Adrenal gland (tissue), 12 donors: Measurements from ENCODE around the gene PGM1. TPM values are rescaled to one million over a fixed set of nuclear protein-coding genes. Genes with fewer than 3 reads are reported as not detected.

Experiments used
- DNase-seq, 7 donors: peaks; one replicate each; pipeline ENCODE4 v3.0.0-alpha.2; 2019 to 2020
- H3K27ac ChIP-seq, 5 donors: fragments of 200-600 bp; sonication (generic) in 4 of 5; 1 replicate in 3 of 5; 2 replicates in 2 of 5; pipeline versions ENCODE4 v1.5.1 to v1.8.0; 2016 to 2020; ENCODE audit warnings: mild to moderate bottlenecking in 1 of 5
- H3K27me3 ChIP-seq: fragments of 200-600 bp; 2 replicates; pipeline ENCODE4 v1.8.0; 2021
- H3K36me3 ChIP-seq, 2 donors: fragments of 200-600 bp; replicated peaks in 1 of 2; 1 replicate in 1 of 2; 2 replicates in 1 of 2; pipeline versions ENCODE4 v1.5.1 to v1.8.0; 2018 to 2022
- H3K4me1 ChIP-seq, 2 donors: fragments of 200-600 bp; replicated peaks in 1 of 2; 1 replicate in 1 of 2; 2 replicates in 1 of 2; pipeline versions ENCODE4 v1.5.1 to v1.8.0; 2018 to 2021
- H3K4me3 ChIP-seq, 4 donors: fragments of 200-600 bp; sonication (generic) in 3 of 4; one replicate each; pipeline ENCODE4 v1.5.1; 2016 to 2018
- H3K9me3 ChIP-seq, 3 donors: fragments of 200-600 bp; sonication (generic) in 1 of 3; replicated peaks in 1 of 3; 1 replicate in 2 of 3; 2 replicates in 1 of 3; pipeline versions ENCODE4 v1.5.1 to v1.8.0; 2016 to 2021
- POLR2A ChIP-seq, 2 donors: fragments of 450-650 bp; IDR thresholded peaks; one replicate each; pipeline ENCODE4 v1.6.1; 2017; ENCODE audit warnings: antibody characterized with exemption in 2 of 2, mild to moderate bottlenecking in 2 of 2, moderate library complexity in 1 of 2
- WGBS, 4 donors: extraction: QIAGEN DNeasy Blood & Tissue Kit in 2 of 4; methylation state at CpG; one replicate each; pipeline versions ENCODE4 v1.1.5 to v1.1.7; 2013 to 2017; 5-methylcytosine and 5-hydroxymethylcytosine counted together
- intact Hi-C, 2 donors: fragments of 100-400 bp; cut with DNase I; formaldehyde crosslinking; loops; one replicate each; pipeline versions ENCODE4 v1.14.1 to v1.15.0; 2022 to 2023
- polyA plus RNA-seq, 3 donors: library from polyadenylated mRNA; stranded (reverse); fragments of 200-250 nt in 2 of 3; fragments of 350-450 nt in 1 of 3; fragmentation: Illumina TruSeq in 1 of 3; extraction: RNeasy Lipid Tissue Mini Kit (QIAGEN cat#74804) in 1 of 3; gene quantifications; one replicate each; pipeline ENCODE4 v1.2.3, GENCODE V29; 2013 to 2014
- small RNA-seq, 2 donors: library from RNA; depleted of rRNA; stranded (forward); fragments of <200 nt; gene quantifications; one replicate each; pipeline ENCODE3, GENCODE V24; 2016
- total RNA-seq, 9 donors: library from RNA; depleted of rRNA in 4 of 9; stranded (reverse); fragments of >200 nt in 4 of 9; fragments of 120-200 nt in 1 of 9; fragmentation: NEBNext Ultra II Directional in 1 of 9; extraction: Animal tissue kit (Norgen Biotek cat#: 25700) in 1 of 9; gene quantifications; one replicate each; pipeline versions ENCODE4 v1.1.0 to v1.2.4, GENCODE V29; 2013 to 2023
- TF ChIP-seq, protein P1 (sequence below), 6 experiments: fragments of 450-650 bp in 4 of 6; fragments of 200-600 bp in 2 of 6; sonication (generic) in 1 of 6; IDR thresholded peaks; 1 replicate in 5 of 6; 2 replicates in 1 of 6; pipeline versions ENCODE4 v1.5.1 to v1.8.0; 2016 to 2021; ENCODE audit warnings: antibody characterized with exemption in 6 of 6, mild to moderate bottlenecking in 2 of 6, moderate library complexity in 1 of 6
- donor health status: healthy with polysubstance abuse.
- donor health status: Bipolar disorder and iron deficiency.
- donor health status: DM: yes; HTN: yes; CAD: no.
- donor health status: DM: no; HTN: no; CAD: no.
- donor health status: DM: no; HTN: no; CAD: no.
- donor health status: DM: yes; HTN: yes; CAD: no.

PGM1 gene
- total and polyA plus RNA-seq, 12 donors: 11.9 to 156 (median 120) TPM

DNA sequence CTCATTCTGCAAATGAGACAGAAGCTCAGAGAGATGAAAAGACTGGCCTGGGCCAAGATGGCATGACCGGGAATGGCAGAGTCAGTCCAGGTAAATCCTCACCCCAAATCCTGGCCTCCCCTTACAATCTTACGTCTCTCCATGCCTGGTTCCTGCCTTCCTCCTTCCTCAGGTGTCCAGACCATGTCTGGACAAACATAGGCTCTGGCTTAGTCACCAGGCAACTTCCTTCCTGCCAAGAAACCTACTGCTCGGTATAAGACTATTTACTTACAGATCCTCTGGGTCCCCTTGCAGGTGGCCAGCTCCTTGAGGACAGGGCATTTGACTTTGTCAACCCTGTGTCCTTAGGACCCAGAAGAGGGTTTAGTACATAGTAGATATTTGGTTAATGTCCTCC lies 111.2 kb downstream of the PGM1 start:
- no peaks in the 10 kb centered on the region for H3K27me3 ChIP-seq
- H3K9me3 ChIP-seq: no peaks in the 10 kb centered on the region
- no peaks in the 10 kb centered on the region for H3K36me3 ChIP-seq
- intact Hi-C loops: no loop called here
- TF ChIP-seq, protein P1, sequence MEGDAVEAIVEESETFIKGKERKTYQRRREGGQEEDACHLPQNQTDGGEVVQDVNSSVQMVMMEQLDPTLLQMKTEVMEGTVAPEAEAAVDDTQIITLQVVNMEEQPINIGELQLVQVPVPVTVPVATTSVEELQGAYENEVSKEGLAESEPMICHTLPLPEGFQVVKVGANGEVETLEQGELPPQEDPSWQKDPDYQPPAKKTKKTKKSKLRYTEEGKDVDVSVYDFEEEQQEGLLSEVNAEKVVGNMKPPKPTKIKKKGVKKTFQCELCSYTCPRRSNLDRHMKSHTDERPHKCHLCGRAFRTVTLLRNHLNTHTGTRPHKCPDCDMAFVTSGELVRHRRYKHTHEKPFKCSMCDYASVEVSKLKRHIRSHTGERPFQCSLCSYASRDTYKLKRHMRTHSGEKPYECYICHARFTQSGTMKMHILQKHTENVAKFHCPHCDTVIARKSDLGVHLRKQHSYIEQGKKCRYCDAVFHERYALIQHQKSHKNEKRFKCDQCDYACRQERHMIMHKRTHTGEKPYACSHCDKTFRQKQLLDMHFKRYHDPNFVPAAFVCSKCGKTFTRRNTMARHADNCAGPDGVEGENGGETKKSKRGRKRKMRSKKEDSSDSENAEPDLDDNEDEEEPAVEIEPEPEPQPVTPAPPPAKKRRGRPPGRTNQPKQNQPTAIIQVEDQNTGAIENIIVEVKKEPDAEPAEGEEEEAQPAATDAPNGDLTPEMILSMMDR (IDR thresholded peaks at IDR 0.05): no peak
- DNase-seq: no peak
- H3K4me1 ChIP-seq: no peaks in the 10 kb centered on the region
- no peak overlapping the region for H3K4me3 ChIP-seq
- WGBS, 4 donors: 76 to 82% (median 79%) methylated on average over 3 of the region's 3 CpGs
- no peak overlapping the region for H3K27ac ChIP-seq

GRCh38 chr1:63705078-63705477 lies 111.9 kb downstream of the PGM1 start:
- no peak overlapping the region for H3K4me3 ChIP-seq
- H3K27me3 ChIP-seq: no peaks in the 10 kb centered on the region
- H3K27ac ChIP-seq: no peak overlapping the region
- no peaks in the 10 kb centered on the region for H3K9me3 ChIP-seq
- intact Hi-C loops: no loop called here
- WGBS, 4 donors: 70 to 92% (median 77%) methylated on average over 6 of the region's 6 CpGs
- no peaks in the 10 kb centered on the region for H3K4me1 ChIP-seq
- no peak for DNase-seq
- no peak for TF ChIP-seq POLR2A (IDR thresholded peaks at IDR 0.05)
- TF ChIP-seq, protein P1 (IDR thresholded peaks at IDR 0.05): no peak
- H3K36me3 ChIP-seq: no peaks in the 10 kb centered on the region

- no peak overlapping the region for H3K27ac ChIP-seq
- TF ChIP-seq, protein P1 (IDR thresholded peaks at IDR 0.05): no peak
- no peak for TF ChIP-seq POLR2A (IDR thresholded peaks at IDR 0.05)
- no peak for DNase-seq
- WGBS, 4 donors: 80 to 90% (median 88%) methylated on average over 9 of the region's 9 CpGs
- H3K4me1 ChIP-seq: no peaks in the 10 kb centered on the region
- no peaks in the 10 kb centered on the region for H3K9me3 ChIP-seq
- H3K27me3 ChIP-seq: no peaks in the 10 kb centered on the region
- no peak overlapping the region for H3K4me3 ChIP-seq
- no peaks in the 10 kb centered on the region for H3K36me3 ChIP-seq
- intact Hi-C loops: no loop called here
Observed at GRCh38 chr1:63709267-63709828, 116.1 kb downstream of the PGM1 start.

Small RNAs within 50 kb of the gene (small RNA-seq; reads per million reads assigned to genes)
- gene RF02105 (0 reads per million in 2 donors), gene RF02106 (0 reads per million in 2 donors), gene RF02107 (0 reads per million in 2 donors), gene RF02108 (0 reads per million in 2 donors), gene RF02109 (0 reads per million in 2 donors), gene RF02110 (0 reads per million in 2 donors)

Other genes starting within 250 kb of the PGM1 start
- 10 to 100 TPM in 7 of 9 donors, 1 to 10 TPM in 2; 7.8 to 29.3 (median 11.6) TPM for gene ALG6, start 225.8 kb upstream of the PGM1 start, total RNA-seq
- 10 to 100 TPM; 10.3 to 20.4 (median 14.6) TPM for gene ALG6, start 225.8 kb upstream of the PGM1 start, polyA plus RNA-seq
- 10 to 100 TPM in 5 of 9 donors, 1 to 10 TPM in 4; 2.4 to 30.7 (median 19.1) TPM for gene ITGB3BP, start 70.2 kb upstream of the PGM1 start, total RNA-seq
- gene ITGB3BP, start 70.2 kb upstream of the PGM1 start, polyA plus RNA-seq: 10 to 100 TPM; 27.3 to 50.2 (median 34.5) TPM
- gene EFCAB7, start 69.9 kb upstream of the PGM1 start, total RNA-seq: 10 to 100 TPM in 3 of 9 donors, 1 to 10 TPM in 6; 2.5 to 16.7 (median 5.2) TPM
- gene EFCAB7, start 69.9 kb upstream of the PGM1 start, polyA plus RNA-seq: 10 to 100 TPM in 1 of 3 donors, 1 to 10 TPM in 2; 4.5 to 13.5 (median 7.3) TPM
- 1 to 10 TPM; 1.1 to 4.6 (median 3.6) TPM for gene ROR1, start 180.6 kb downstream of the PGM1 start, total RNA-seq
- 1 to 10 TPM in 1 of 3 donors, under 1 TPM in 2; 0.54 to 2.1 (median 0.64) TPM for gene ROR1, start 180.6 kb downstream of the PGM1 start, polyA plus RNA-seq